SIG-M5 treated with dmso at 0.1 percent for 504 hours (cell line): ENCODE measurements around the gene SIRT7.

ENCODE experiments used
- DNase-seq: peaks from one replicate; lab custom pipeline; 2025; ENCODE audit not compliant: unreplicated experiment; lab: John Stamatoyannopoulos, UW

SIRT7 gene

DNA sequence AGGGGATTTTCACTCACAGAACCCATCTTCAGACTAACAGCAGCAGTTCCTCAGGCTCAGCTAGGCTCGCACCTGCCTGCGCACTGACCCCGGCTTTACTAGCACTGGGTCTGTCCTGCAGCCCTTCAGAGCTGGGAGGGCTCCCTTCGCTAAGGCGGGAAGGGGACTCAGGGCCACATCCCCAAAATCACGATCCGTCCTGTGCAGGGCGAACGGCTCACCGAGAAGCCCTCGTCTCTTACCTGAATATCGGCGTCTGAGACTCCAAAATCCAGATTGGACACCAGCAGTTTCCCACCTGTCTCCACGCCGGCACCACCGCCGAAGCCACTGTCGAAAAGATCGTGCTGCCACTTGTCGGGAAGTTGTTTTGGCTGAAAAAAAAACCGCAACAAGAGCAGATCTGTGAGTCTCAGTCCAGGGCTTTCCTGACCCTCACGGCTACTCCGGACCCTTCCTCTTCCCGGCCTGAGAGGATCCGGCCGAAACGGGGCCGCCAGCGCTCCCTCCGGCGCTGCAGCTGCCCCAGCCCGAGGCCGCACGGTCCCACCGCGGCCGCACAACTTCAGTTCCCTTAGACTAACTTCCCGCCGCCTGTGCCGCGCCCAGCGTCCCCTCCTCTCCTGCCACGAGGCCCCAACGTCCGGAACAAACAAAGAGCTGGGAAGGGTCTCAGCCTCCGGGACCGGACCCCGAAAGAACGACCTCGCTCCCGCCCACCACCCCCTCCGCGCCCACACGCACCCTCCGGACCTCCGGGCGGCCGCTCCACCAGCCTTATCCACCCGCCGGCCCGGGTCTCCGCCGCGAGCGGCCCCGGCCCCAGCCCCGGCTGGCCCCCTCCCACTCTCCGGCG lies 27.3 kb downstream of the SIRT7 start:
- no peak for DNase-seq

DNA sequence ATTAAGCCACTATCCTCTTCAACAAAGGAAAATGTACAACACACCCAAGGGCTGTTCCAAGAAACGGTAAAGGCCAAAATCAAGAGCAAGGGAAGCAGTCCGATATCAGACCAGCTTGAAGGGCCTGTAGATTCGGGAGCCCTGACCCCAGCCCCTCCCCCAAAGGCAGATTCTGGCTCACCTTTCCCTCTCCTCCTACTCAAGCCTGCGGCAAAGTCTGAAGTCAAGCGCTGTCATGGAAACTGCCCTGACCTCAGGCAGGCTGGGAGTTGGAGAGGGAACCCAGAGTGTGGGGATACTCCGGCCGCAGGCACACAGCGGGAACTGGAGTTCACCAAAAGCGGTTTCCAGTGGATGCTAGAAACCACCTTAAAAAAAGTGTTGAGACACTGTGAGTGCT lies 28.4 kb downstream of the SIRT7 start:
- no peak for DNase-seq

DNA sequence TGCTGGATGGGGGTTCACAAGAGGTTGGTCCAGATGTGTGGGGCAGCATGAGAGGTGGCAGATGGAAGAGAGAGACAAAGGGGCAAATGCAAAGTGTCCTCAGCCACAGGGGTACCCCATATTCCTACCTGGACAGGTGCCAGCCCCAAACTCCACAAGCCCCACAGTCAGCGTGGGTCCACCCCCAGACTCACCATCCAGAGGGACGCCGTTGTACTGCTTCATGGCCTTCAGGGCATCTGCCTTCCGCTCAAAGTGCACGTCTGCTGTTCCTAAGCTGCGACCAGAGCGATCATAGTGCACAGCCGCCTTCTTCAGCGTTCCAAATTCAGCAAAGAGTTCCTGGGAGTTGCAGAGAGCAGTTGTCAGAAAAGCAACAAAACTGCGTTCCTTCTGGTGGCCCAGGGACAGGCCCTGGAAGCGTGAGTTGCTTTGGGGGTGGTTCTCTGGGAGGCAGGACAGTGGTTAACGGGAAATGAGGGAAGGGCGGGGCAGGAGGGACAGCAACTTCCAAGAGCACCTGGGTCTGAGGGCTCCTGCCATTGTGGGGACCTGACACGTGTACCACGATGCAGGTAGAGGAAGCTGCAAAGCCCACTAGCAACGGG lies 28.9 kb downstream of the SIRT7 start:
- no peak for DNase-seq

DNA sequence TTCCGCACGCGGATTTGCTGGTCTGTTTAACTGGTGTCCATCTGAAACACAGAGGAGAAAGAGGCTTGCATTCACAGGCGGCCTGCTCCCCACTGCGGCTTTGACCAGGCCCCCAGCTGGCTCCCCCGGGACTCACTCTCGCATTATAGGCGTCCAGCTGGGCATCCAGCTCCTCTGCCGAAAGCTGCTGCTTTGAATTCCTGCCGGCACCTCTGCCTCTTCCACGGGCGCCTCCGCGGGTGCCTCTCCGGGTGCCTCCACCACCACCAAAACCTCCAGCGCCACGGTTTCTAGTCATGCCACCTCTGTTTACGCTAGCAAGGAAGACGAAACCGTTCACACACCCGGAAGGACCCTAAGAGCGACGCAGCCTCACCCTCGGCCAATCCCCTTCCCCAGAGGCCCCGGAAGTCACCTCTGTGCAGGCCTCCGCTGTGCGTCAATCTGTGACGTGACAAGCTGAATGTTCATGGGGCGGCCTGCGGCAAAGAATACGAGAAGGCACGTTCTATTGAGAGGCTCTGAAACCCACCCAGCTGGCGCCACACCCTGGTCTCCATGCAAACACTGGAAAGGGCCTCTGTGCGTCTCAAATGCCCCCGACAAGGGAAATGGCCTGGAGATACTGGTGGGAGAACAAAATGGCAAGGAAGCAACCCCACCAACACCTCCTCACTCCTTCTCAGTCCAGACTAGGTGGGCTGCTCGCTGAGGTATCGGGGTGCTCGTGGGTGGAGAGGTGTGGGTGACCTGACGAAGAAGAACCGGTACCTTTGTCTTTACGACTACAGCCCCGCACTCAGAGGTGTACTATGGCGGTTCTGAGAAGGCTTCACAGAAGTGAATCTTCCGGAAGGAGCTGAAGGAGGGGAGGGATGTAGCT lies 29.6 kb downstream of the SIRT7 start:
- DNase-seq, result no peak

DNA sequence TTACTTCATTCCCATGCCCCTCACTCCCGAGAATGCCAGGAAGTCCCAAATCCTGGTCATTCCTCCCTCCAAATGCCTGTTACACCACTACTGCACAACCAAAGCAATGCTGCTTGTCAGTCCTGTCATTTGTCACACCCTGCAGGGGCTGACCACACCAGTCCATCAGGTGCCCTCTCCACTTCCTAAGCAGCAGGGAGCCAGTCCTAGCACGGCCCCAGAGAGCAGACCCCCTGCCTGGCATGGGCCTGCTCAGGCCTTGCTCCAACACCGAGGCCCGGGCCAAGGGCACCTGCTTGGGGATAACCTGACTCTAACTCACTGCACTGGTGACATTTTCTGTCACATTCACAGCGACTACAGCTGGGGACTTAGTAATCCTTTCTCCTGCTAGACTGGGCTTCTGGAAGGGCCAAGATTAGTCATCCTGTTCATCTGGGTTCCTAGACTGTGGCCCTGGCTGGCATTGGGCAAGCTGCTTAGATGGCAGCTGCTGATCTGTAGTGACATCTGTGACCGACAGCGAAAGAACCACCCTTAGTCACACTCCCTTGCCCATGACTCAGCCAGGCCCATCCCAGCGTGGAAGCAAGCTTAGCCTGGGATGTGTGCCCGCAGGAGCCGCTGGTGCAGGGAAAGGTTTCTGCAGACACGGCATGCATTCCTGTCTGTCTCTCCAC lies 32.0 kb downstream of the SIRT7 start:
- peak; percentile 51 for DNase-seq

DNA sequence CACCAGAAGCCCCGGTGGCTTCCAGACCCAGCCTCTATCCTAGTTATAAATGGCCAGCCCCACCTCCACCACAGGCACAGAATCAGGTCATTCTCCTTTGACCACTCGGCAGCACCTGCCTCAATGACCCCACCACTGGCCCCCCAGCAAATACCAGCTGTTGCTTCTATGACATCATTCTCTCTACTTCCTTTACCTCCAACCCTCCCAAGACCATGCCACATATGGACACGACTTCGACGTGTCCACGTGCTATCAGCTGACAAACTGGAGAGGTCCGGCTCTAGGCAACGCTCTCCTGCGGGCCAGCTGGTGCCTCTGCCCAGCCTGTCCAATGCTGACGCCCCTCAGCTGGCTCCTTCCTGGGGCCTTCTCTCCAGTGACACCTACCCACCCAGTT lies 32.5 kb downstream of the SIRT7 start:
- DNase-seq, result no peak

DNA sequence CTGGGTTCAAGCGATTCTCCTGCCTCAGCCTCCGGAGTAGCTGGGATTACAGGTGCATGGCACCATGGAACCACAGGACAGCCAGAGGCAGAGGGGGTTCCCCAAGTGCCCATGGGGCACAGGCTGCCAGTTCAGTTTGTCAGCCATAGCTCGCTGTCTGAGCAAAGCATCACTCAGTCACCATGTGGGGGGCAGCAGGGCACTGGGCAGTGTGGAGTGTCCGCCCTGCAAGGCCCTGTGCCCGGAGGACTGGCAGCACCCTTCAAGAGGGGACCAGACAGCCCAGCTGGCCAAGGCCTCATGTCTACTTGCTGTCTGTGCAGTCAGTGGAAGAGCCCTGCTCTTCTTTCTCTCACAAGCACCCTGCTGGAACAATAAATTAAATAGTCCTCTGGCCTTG lies 33.0 kb downstream of the SIRT7 start:
- no peak for DNase-seq

DNA sequence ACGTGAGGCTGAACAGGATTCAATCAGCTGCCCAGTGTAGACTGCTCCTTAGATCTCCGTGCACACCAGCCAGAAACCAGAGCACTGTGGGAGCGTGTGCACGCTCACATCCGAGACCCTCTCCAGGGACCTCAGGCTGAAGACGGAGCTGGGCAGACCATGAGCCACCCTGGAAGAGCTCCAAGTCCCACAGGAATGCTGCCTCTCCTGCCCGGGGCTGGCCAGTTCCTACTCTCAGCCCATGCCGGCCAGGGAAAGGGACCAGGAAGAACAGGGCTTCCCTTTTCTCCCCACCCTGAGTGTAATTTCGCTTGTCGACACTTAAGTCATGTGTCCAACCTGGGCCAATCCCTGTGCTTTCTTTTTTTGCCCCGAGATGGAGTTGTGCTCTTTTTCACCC lies 33.5 kb downstream of the SIRT7 start:
- no peak for DNase-seq

DNA sequence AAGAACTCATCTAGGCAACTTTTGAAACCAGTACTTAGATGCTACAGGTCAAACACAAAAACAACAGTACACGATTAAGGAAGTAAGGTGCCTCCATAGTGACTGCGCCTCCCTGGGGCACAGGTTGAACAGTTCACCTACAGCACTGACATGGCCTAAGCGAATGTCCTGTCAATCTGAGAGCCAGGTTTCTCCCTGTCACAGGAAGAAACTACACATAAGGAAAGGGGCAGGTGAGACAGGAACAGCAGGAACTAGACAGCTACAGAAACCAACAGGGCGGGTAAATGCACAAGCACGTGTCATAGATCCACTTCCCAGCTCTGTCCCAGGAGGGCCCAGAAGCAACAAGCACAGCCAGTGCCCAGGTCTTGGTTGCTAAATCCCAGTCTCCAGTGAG lies 38.9 kb downstream of the SIRT7 start:
- no peak for DNase-seq

DNA sequence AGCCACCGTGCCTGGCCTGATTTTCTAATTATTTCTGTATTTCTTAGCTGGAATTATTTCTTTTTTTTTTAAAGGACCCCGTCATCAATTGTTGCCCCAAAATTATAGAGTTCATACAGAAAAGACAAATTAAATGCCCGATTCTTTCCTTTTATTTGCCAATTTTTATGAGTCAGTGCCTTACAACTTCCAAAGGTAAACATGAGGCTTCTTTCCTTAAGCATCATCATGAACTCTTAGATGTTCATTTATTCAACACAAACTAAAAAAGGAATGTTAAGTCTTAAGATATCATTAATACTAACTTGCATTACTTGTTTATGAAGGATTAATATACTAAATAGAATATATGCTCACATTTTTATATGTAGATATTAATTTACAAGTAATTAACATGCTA lies 39.7 kb downstream of the SIRT7 start:
- no peak for DNase-seq

DNA sequence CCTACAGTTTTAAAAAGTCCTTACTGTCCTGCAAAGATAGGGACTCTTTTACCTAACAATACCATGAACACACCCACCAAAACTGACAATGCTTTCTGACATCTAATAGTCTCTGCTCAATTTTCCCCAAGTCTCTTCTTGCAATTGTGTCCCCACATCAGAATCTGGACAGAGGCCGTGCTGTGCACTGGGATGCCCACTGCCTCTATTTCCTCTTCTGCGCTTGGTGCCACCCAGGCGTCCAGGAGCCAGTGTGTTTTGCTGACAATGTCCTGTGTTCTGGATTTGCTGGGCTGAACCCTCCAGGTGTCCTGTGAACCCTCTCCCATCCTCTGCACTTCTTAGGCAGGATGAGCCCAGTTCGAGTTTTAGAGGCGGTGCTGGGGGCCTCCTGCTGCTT lies 40.4 kb downstream of the SIRT7 start:
- no peak for DNase-seq

DNA sequence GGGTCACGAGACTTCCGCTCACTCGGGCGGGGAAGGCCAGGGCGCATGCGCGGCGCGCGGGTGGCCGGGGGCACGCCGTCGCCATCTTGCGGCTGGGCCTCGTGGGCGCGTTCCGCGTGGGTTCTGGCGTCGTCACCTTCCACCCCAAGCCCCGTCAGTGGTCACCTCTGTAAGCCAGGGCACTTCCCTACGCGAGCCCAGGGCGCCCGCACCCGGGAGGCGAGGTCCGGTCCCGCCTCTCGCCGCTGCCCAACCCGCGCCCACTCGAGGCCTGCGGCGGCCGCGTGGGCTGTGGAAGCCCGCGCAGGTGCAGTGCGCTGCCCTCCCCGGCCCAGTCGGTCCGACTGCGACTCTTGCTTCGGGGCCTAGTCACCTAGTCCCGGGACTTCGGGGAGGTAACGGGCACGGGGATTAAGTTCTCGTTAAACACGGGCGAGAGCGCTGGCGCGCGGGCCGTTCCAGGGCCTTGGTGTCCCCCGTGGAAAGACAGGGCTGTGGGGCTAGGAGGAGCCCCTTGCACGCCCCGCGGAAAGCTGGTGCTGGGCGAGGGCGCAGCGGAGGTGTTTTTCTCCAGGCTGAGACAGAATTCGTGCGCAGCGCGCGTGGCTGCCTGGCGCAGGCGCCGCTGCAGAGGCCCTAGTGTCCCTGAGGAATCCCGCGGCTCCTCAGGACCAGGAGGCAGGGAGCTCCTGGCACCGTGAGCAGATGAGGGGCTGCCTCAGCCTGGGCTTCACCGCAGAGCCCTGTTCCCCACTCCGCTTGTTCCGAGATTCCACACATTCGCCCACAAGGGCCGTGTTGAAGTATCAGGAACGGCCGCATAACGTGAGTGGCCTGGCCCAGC lies 46.4 kb downstream of the SIRT7 start:
- DNase-seq, result peak; percentile 88

DNA sequence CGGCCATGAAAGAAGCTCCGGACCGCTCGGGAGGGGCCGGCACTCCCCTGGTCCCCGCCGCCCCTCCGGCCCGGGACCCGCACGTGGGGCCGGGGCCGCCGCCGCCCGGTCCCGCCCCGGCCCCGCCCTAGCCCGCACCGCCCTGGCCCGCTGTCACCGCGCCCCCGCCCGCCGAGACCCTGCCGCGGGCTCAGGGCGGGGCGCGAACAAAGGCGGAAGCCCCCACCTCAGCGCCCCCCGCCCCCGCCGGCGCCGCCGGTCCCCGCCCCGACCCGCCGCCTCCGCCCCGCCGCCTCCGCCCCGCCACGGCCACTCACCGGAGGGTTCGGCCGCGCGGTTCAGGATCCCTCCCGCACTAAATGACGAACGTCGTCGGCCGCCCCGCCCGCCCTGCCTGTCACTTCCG lies 47.0 kb downstream of the SIRT7 start, which contains the start of gene ARHGDIA:
Gene ARHGDIA (minus strand): TSS at position 357 of the 406 bp plus-strand sequence. CDS start 1,407 bp downstream, outside the sequence.
- DNase-seq, result no peak

DNA sequence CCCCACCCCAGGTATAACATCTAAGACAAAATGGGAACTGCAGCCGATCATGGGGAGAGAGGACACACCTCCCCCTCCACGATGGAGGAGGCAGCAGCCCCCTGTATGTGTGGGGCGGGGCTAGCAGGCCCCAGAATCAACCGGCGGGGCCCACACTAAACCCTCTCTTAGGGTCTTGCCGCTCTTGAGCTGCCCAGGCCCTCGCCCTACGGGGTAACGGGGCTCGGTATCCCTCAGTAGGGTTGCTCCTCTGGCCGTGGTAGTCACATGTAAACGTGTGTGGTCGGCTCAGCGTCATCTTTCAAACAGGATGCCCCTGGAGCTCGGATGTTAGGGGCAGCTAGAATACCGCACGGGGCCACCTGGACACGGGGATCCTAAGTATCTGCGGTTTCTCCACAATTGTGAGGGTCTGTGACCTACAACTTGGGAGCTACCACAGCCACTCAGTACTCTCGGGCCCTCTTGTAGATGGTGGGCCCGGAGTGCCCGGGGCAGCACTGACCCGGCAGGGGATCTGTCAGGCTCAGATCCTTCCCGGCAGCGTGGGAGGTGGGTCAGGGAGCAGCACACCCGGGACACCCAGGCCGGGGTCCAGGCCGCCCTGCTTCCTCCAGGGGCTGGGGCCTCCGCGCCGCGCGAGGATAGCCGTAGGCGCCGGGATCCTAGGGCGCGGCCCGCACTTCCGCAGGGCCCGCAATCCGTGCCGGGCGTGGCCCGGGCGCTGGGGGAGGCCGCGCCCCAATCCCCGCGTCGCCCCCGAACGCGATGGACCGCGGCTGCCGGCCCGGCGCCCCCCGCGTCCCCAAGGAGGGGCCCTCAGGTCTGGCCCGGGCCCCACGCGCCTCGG lies 47.6 kb downstream of the SIRT7 start:
- peak; percentile 51 for DNase-seq

DNA sequence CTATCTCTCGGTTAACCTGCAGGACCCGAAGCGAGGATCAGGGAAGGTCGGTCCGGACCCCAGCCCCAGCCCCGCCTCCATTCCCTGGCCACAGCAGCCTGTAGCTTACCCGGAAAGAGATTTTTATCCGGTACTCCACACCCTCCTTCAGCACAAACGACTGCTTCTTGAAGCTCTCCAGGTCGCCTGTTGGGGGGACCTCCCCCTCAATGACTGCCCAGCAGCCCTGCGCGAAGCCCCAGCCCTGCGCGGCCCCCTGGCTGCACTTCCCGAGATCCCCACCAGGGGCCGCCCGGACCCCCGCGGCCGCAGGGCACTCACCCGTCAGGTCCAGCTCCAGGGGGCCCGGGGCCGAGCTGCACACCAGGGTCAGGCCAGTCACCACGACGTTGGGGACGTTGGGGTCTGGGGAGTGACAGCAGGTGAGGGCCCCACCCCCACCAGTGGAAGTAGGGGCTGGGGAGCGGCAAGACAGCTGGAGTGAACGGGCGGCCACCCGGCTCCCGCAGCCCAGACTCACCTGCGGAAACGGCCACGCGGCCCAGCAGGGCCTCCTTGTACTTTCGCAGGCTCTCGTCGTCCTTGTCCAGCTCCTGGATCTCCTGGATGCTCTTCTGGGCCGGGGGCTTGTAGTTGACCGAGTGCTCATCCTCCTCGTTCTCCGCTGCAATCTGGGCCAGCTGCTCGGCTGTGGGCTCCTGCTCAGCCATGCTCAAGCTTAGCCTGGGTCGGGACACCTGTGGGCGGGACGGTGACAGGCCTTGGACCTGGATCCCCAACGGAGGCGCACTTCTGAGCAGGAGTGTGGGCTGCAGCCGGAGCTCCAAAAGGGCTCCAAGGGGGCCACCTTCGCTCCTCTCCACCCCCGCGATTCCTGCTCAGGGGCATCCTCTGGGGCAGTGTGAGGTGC lies 48.5 kb downstream of the SIRT7 start:
- DNase-seq, result no peak

DNA sequence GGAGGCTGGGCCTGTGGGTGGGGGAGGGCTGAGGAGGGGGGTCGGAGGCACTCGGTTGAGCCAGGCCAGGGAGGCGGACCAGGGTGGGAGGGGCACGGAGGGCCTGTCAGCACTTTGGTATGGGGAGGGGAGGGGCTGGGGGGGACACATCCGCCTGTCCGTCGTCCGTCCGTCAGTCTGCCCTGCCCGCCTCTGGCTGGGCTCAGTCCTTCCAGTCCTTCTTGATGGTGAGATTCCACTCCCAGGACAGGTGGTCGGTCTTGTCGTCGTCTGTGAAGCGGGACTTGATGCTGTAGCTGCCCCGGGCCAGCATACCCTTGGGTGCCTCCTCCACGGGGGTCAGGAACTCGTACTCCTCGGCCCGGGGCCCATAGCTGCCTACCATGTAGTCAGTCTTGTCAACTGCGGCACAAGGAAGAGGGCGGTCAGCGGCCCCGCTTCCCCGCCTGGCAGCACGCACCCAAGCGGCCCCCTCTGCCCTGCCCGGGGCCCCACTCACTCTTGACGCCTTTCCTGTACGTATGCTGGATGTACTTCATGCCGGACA lies 49.2 kb downstream of the SIRT7 start:
- DNase-seq, result no peak

DNA sequence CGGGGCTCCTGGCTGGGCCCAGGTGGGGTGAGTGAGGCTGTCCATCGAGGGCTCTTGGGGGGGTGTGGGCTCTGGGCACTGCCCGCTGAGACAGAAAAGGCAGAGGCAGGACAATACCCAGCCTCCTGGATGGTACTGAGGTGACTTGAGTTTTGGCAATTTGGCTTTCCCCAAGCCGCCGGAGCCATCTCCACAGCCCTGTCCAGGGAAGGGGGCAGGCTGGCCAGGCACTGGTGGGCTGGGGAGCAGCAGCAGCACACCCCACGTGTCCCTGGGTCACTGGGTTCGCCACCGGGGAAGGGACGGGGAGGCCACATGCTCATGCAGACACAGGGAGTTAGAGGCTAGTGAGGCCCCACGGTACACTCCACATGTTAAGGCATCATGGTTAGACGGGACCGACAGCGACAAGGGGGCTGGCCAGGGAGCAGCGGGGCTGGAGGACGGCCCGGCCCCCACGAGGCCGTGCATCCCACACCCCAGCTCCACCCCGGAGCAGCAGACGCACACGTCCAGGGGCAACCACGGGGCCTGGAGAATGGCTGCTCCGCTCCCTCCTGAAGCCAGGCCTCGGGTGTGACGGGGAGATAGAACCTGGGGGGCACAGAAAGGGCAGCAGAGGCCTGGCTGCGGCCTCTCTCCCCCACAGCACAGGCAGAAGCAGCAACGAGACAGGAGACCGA lies 49.8 kb downstream of the SIRT7 start:
- no peak for DNase-seq
